ENCODE data around the gene RNF43.

Gene RNF43

GRCh38 chr17:58370716-58371115 is 46.6 kb downstream of the RNF43 start:
- Histone ChIP-seq H3K9me2 (replicated peaks; ENCODE audit: control insufficient read depth, low read length) (no peaks in the 10 kb centered on the region), H3K27ac (ENCODE audit: low read depth, low read length) (no peak overlapping the region), H3K79me2 (ENCODE audit: control insufficient read depth, low read length) (no peaks in the 10 kb centered on the region), H4K20me1 (ENCODE audit: control insufficient read depth, insufficient read depth, low read depth, low read length) (no peaks in the 10 kb centered on the region), H3K4me1 (ENCODE audit: control insufficient read depth, low read length) (peaks cover 5% of the 10 kb centered on the region), H3F3A (ENCODE audit: control insufficient read depth, insufficient read depth) (no peaks in the 10 kb centered on the region), H3K27me3 (ENCODE audit: control insufficient read depth, low read length) (peaks cover 3% of the 10 kb centered on the region; the same call in 1 of the 2 replicates), H3K36me3 (ENCODE audit: control insufficient read depth, low read length) (no peaks in the 10 kb centered on the region), H3K9me3 (ENCODE audit: control insufficient read depth, insufficient read depth, low read length) (no peaks in the 10 kb centered on the region), H3K4me2 (ENCODE audit: low read length) (no peak overlapping the region), H3K4me3 (ENCODE audit: low read length) (no peak overlapping the region)
- TF ChIP-seq CTCF (IDR thresholded peaks at IDR 0.05; ENCODE audit: low read depth, low read length, poor library complexity, severe bottlenecking) (no peak), EZH2phosphoT487 (IDR thresholded peaks at IDR 0.05; ENCODE audit: borderline replicate concordance, low read length) (no peak)

- Histone ChIP-seq H3K9me2 (replicated peaks; ENCODE audit: control insufficient read depth, low read length) (no peaks in the 10 kb centered on the region), H4K20me1 (ENCODE audit: control insufficient read depth, insufficient read depth, low read depth, low read length) (no peaks in the 10 kb centered on the region), H3K9me3 (ENCODE audit: control insufficient read depth, insufficient read depth, low read length) (no peaks in the 10 kb centered on the region), H3K36me3 (ENCODE audit: control insufficient read depth, low read length) (no peaks in the 10 kb centered on the region), H3K79me2 (ENCODE audit: control insufficient read depth, low read length) (no peaks in the 10 kb centered on the region), H3K4me3 (ENCODE audit: low read length) (no peak overlapping the region), H3K27ac (ENCODE audit: low read depth, low read length) (no peak overlapping the region), H3F3A (ENCODE audit: control insufficient read depth, insufficient read depth) (no peaks in the 10 kb centered on the region), H3K4me1 (ENCODE audit: control insufficient read depth, low read length) (peaks cover 5% of the 10 kb centered on the region), H3K4me2 (ENCODE audit: low read length) (no peak overlapping the region), H3K27me3 (ENCODE audit: control insufficient read depth, low read length) (peaks cover 3% of the 10 kb centered on the region; the same call in 1 of the 2 replicates)
- TF ChIP-seq EZH2phosphoT487 (IDR thresholded peaks at IDR 0.05; ENCODE audit: borderline replicate concordance, low read length) (no peak), CTCF (IDR thresholded peaks at IDR 0.05; ENCODE audit: low read depth, low read length, poor library complexity, severe bottlenecking) (no peak)
These were observed 47.0 kb downstream of the RNF43 start for GRCh38 chr17:58370309-58370708.

- no peak overlapping the region for H3K27ac ChIP-seq (ENCODE audit: low read depth, low read length)
- no peaks in the 10 kb centered on the region for H3K36me3 ChIP-seq (ENCODE audit: control insufficient read depth, low read length)
- H3K4me3 ChIP-seq (ENCODE audit: low read length) = no peak overlapping the region
- TF ChIP-seq EZH2phosphoT487 (IDR thresholded peaks at IDR 0.05; ENCODE audit: borderline replicate concordance, low read length) = no peak
- no peaks in the 10 kb centered on the region for H3F3A ChIP-seq (ENCODE audit: control insufficient read depth, insufficient read depth)
- no peaks in the 10 kb centered on the region for H3K9me2 ChIP-seq (replicated peaks; ENCODE audit: control insufficient read depth, low read length)
- no peaks in the 10 kb centered on the region for H3K79me2 ChIP-seq (ENCODE audit: control insufficient read depth, low read length)
- H3K9me3 ChIP-seq (ENCODE audit: control insufficient read depth, insufficient read depth, low read length) = no peaks in the 10 kb centered on the region
- no peaks in the 10 kb centered on the region for H4K20me1 ChIP-seq (ENCODE audit: control insufficient read depth, insufficient read depth, low read depth, low read length)
- no peaks in the 10 kb centered on the region; the same call in 1 of the 2 replicates for H3K27me3 ChIP-seq (ENCODE audit: control insufficient read depth, low read length)
- H3K4me1 ChIP-seq (ENCODE audit: control insufficient read depth, low read length) = peaks cover 5% of the 10 kb centered on the region
- no peak overlapping the region for H3K4me2 ChIP-seq (ENCODE audit: low read length)
These were observed 47.9 kb downstream of the RNF43 start for GRCh38 chr17:58369214-58370031.

GRCh38 chr17:58368860-58369213 is 48.5 kb downstream of the RNF43 start:
- peaks cover 5% of the 10 kb centered on the region for H3K4me1 ChIP-seq (ENCODE audit: control insufficient read depth, low read length)
- no peaks in the 10 kb centered on the region for H4K20me1 ChIP-seq (ENCODE audit: control insufficient read depth, insufficient read depth, low read depth, low read length)
- no peaks in the 10 kb centered on the region for H3F3A ChIP-seq (ENCODE audit: control insufficient read depth, insufficient read depth)
- no peaks in the 10 kb centered on the region for H3K9me3 ChIP-seq (ENCODE audit: control insufficient read depth, insufficient read depth, low read length)
- TF ChIP-seq CTCF (IDR thresholded peaks at IDR 0.05; ENCODE audit: low read depth, low read length, poor library complexity, severe bottlenecking) (no peak), EZH2phosphoT487 (IDR thresholded peaks at IDR 0.05; ENCODE audit: borderline replicate concordance, low read length) (no peak)
- no peak overlapping the region for H3K4me3 ChIP-seq (ENCODE audit: low read length)
- H3K27ac ChIP-seq (ENCODE audit: low read depth, low read length) = no peak overlapping the region
- no peaks in the 10 kb centered on the region for H3K9me2 ChIP-seq (replicated peaks; ENCODE audit: control insufficient read depth, low read length)
- H3K27me3 ChIP-seq (ENCODE audit: control insufficient read depth, low read length) = no peaks in the 10 kb centered on the region; the same call in 1 of the 2 replicates
- H3K36me3 ChIP-seq (ENCODE audit: control insufficient read depth, low read length) = no peaks in the 10 kb centered on the region
- no peaks in the 10 kb centered on the region for H3K79me2 ChIP-seq (ENCODE audit: control insufficient read depth, low read length)
- no peak overlapping the region for H3K4me2 ChIP-seq (ENCODE audit: low read length)

Data from DOHH2 (cell line).